Measurements from ENCODE around the gene CR1. TPM values are rescaled to one million over a fixed set of nuclear protein-coding genes. Genes with fewer than 3 reads are reported as not detected.

Gene CR1
- total and polyA plus RNA-seq, 2 donors (not counting 3 experiments of a cell fraction or from before 2014, with no cell fraction given) = not detected

DNA sequence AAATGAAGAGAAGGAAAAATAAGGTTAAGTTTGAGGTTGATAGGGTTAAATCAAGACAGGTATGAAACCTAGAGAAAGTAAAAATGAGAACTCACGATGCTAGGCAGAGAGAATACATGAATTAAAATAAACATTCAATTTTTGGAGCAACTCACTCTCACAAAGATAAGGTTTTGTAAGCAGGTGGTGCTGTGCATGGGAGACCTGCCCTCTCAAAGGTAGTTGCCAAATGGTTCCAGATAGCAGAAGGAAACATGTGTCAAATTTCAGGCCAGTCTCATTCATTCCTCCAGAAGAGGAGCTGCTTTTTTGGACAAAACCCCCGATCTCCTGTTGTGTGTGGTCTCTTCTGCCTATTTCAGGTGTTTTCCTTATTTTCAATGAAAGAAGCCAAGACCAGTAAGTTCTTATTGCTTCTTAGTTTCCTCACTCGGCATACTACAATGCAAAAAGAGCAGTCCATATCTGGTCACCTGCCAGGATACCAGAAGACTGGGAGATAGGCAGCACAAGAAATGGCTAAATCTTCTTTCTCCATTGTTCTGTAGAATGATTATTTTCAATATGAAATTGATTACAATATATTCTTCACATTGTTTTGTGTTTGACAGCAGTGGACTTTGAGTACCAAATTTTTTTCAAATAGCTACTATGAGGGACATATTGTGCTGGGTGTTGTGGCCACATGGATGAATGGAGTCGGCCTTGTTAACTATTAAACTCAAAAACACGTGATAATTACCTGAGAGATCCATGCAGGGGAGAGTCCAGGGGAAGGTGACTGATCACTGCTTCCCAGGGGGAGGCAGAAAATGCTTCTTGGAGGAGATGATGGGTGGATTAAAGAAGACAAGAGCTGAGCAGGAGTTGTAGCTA is 152.6 kb downstream of the CR1 start:
- Histone ChIP-seq H4K20me1 (replicated peaks; ENCODE audit: control insufficient read depth, extremely low read depth, insufficient read depth, low read length) (no peaks in the 10 kb centered on the region), H3K4me1 (ENCODE audit: control insufficient read depth, extremely low read depth, insufficient read depth, low read length) (peaks cover 10% of the 10 kb centered on the region), H3K27ac (ENCODE audit: insufficient read depth, low read depth, low read length) (no peak overlapping the region), H3K36me3 (ENCODE audit: control insufficient read depth in 2 of 2, extremely low read depth in 1 of 2, insufficient read depth in 2 of 2, low read length in 2 of 2) (no peaks in the 10 kb centered on the region), H3K9ac (replicated peaks; ENCODE audit: extremely low read depth, insufficient read depth, low read length) (no peak overlapping the region), H3K79me2 (ENCODE audit: control insufficient read depth, insufficient read depth, low read length) (no peaks in the 10 kb centered on the region), H3K27me3 (ENCODE audit: control insufficient read depth in 2 of 2, insufficient read depth in 2 of 2, low read length in 2 of 2) (peaks cover 9 to 41% of the 10 kb centered on the region in 2 experiments), H3K9me1 (replicated peaks; ENCODE audit: control insufficient read depth, extremely low read depth, insufficient read depth, low read length) (no peaks in the 10 kb centered on the region), H2AFZ (ENCODE audit: low read depth, low read length) (no peak overlapping the region), H3K9me3 (replicated peaks; ENCODE audit: control insufficient read depth, insufficient read depth, low read length) (no peaks in the 10 kb centered on the region), H3K4me3 (replicated peaks in 1 of 3; ENCODE audit: insufficient read depth in 1 of 3, low read depth in 1 of 3, low read length in 3 of 3) (no peak overlapping the region), H3K4me2 (ENCODE audit: insufficient read depth, low read length) (no peak overlapping the region)
- intact Hi-C loops (cut with micrococcal nuclease) = no loop called here
- dilution Hi-C loops (cut with MboI; ENCODE audit: extremely low pct_ligation_motif_present, low sequenced_read_pairs) = no loop called here
- TF ChIP-seq POLR2AphosphoS5 (IDR thresholded peaks at IDR 0.05; ENCODE audit: insufficient read depth, low read depth, low read length) (no peak), EZH2 (IDR thresholded peaks at IDR 0.05; ENCODE audit: borderline replicate concordance, low read depth, low read length, severe bottlenecking) (no peak), GATA2 (IDR thresholded peaks at IDR 0.05; ENCODE audit: insufficient read depth, insufficient read length, low read depth, low read length) (no peak), POLR2A (IDR thresholded peaks at IDR 0.05; ENCODE audit: low read depth, low read length) (no peak), FOS (IDR thresholded peaks at IDR 0.05; ENCODE audit: borderline replicate concordance, insufficient read depth, low read length) (no peak), JUN (IDR thresholded peaks at IDR 0.05; ENCODE audit: borderline replicate concordance, insufficient read depth, insufficient read length, low read depth) (no peak), MYC (IDR thresholded peaks at IDR 0.05; ENCODE audit: low read depth, low read length) (no peak)
- TF ChIP-seq, protein P1, sequence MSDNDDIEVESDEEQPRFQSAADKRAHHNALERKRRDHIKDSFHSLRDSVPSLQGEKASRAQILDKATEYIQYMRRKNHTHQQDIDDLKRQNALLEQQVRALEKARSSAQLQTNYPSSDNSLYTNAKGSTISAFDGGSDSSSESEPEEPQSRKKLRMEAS (IDR thresholded peaks at IDR 0.05; ENCODE audit: insufficient read depth, insufficient read length) = no peak
- TF ChIP-seq, protein P2, sequence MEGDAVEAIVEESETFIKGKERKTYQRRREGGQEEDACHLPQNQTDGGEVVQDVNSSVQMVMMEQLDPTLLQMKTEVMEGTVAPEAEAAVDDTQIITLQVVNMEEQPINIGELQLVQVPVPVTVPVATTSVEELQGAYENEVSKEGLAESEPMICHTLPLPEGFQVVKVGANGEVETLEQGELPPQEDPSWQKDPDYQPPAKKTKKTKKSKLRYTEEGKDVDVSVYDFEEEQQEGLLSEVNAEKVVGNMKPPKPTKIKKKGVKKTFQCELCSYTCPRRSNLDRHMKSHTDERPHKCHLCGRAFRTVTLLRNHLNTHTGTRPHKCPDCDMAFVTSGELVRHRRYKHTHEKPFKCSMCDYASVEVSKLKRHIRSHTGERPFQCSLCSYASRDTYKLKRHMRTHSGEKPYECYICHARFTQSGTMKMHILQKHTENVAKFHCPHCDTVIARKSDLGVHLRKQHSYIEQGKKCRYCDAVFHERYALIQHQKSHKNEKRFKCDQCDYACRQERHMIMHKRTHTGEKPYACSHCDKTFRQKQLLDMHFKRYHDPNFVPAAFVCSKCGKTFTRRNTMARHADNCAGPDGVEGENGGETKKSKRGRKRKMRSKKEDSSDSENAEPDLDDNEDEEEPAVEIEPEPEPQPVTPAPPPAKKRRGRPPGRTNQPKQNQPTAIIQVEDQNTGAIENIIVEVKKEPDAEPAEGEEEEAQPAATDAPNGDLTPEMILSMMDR (IDR thresholded peaks at IDR 0.05; ENCODE audit: extremely low read depth in 1 of 2, insufficient read depth in 1 of 2, low read depth in 1 of 2, low read length in 2 of 2) = no peak
- CTCF ChIA-PET = interaction anchor here (1.8 to 2.2 kb wide), 3 partner anchors 8 to 28 kb away, joined by 4 to 6 read pairs (median 5); no protein-coding TSS in a partner anchor
- BruUV-seq (replicated peaks) = no TSS peak
- FAIRE-seq (no peak), DNase-seq (ENCODE audit: low read depth, low spot score) (no peak)
- POLR2A ChIA-PET = no interaction called here
